GM23338 (cell line): ENCODE data around the gene CMC1. TPM values are rescaled to one million over a fixed set of nuclear protein-coding genes. Genes with fewer than 3 reads are reported as not detected.

ENCODE experiments used
- ATAC-seq: fragments of 200-7000 bp; cut with Tn5 transposase; 3 replicates; pipeline ENCODE4 v1.9.1; 2020
- DNase-seq: peaks from one replicate; pipeline ENCODE4 v3.0.0-alpha.2; 2015; ENCODE audit warnings: low spot score
- H2AFZ ChIP-seq: fragments of 200-600 bp; sonication (generic); 2 replicates; pipeline ENCODE4 v1.8.0; 2016; ENCODE audit warnings: antibody characterized with exemption, mild to moderate bottlenecking, moderate library complexity
- H3F3A ChIP-seq: fragments of 200-600 bp; sonication (generic); replicated peaks from 2 replicates; pipeline ENCODE4 v1.8.0; 2017; ENCODE audit warnings: antibody characterized with exemption, mixed run types, low read depth
- H3K27ac ChIP-seq: fragments of 200-600 bp; sonication (generic); 2 replicates; pipeline ENCODE4 v1.6.1; 2016; ENCODE audit warnings: low read depth
- H3K27me3 ChIP-seq: fragments of 200-600 bp; sonication (generic); 2 replicates; pipeline ENCODE4 v1.8.0; 2016; ENCODE audit warnings: mild to moderate bottlenecking, mixed run types, moderate library complexity; ENCODE audit not compliant: insufficient read depth
- H3K36me3 ChIP-seq: fragments of 200-600 bp; sonication (generic); 2 replicates; pipeline ENCODE4 v1.8.0; 2016; ENCODE audit warnings: mild to moderate bottlenecking; ENCODE audit not compliant: insufficient read depth
- H3K4me1 ChIP-seq: fragments of 200-600 bp; sonication (generic); 2 replicates; pipeline ENCODE4 v1.8.0; 2016; ENCODE audit warnings: mild to moderate bottlenecking, moderate library complexity; ENCODE audit not compliant: insufficient read depth
- H3K4me2 ChIP-seq: fragments of 200-600 bp; sonication (generic); 2 replicates; pipeline ENCODE4 v1.7.1; 2017; ENCODE audit warnings: mixed run types
- H3K4me3 ChIP-seq: fragments of 200-600 bp; sonication (generic); 2 replicates; pipeline ENCODE4 v1.6.1; 2016; ENCODE audit warnings: mixed run types
- H3K79me2 ChIP-seq: fragments of 200-600 bp; sonication (generic); replicated peaks from 2 replicates; pipeline ENCODE4 v1.8.0; 2017; ENCODE audit warnings: mild to moderate bottlenecking; ENCODE audit not compliant: insufficient read depth
- H3K9me2 ChIP-seq: fragments of 200-600 bp; sonication (generic); 2 replicates; pipeline ENCODE4 v1.8.0; 2017; ENCODE audit not compliant: insufficient read depth
- H4K20me1 ChIP-seq: fragments of 200-600 bp; sonication (generic); replicated peaks from 2 replicates; pipeline ENCODE4 v1.8.0; 2017; ENCODE audit warnings: mild to moderate bottlenecking; ENCODE audit not compliant: insufficient read depth
- H3K27ac Mint-ChIP-seq: 2 replicates; pipeline ENCODE4 v1.8.0; 2020; ENCODE audit warnings: inconsistent platforms, mild to moderate bottlenecking, moderate library complexity, mixed read lengths
- H3K27me3 Mint-ChIP-seq: 3 replicates; pipeline ENCODE4 v1.8.0; 2022; ENCODE audit warnings: low read depth, mild to moderate bottlenecking, moderate library complexity, mixed read lengths, inconsistent platforms; ENCODE audit not compliant: insufficient read depth, poor library complexity
- H3K36me3 Mint-ChIP-seq: 3 replicates; pipeline ENCODE4 v1.8.0; 2021; ENCODE audit warnings: low read depth, mild to moderate bottlenecking, inconsistent platforms, moderate library complexity, mixed read lengths
- H3K4me1 Mint-ChIP-seq: 3 replicates; pipeline ENCODE4 v1.8.0; 2020; ENCODE audit warnings: mild to moderate bottlenecking, inconsistent platforms, mixed read lengths
- H3K4me3 Mint-ChIP-seq: 3 replicates; pipeline ENCODE4 v1.8.0; 2021; ENCODE audit warnings: moderate library complexity, mild to moderate bottlenecking, inconsistent platforms, mixed read lengths
- H3K9me3 Mint-ChIP-seq: 3 replicates; pipeline ENCODE4 v1.8.0; 2020; ENCODE audit warnings: moderate library complexity, mild to moderate bottlenecking, inconsistent platforms, mixed read lengths
- CREB1 ChIP-seq: fragments of 250-450 bp; sonication (Bioruptor Pico); IDR thresholded peaks from 2 replicates; pipeline ENCODE4 v1.5.0; 2020; ENCODE audit warnings: low read depth, mild to moderate bottlenecking, moderate library complexity
- CTCF ChIP-seq, 2 experiments: fragments of 200-600 bp in 1 of 2; sonication (generic) in 1 of 2; conservative IDR thresholded peaks; 2 replicates each; pipeline versions ENCODE4 v1.5.1 to v1.6.1; 2016 to 2017; ENCODE audit warnings: antibody characterized with exemption in 2 of 2, low read depth in 2 of 2, mild to moderate bottlenecking in 2 of 2, moderate library complexity in 1 of 2
- ETS1 ChIP-seq: IDR thresholded peaks from 2 replicates; pipeline ENCODE4 v1.6.1; 2016; ENCODE audit warnings: antibody characterized with exemption
- EZH2 ChIP-seq: fragments of 200-600 bp; sonication (generic); IDR thresholded peaks from one replicate; pipeline ENCODE4 v1.8.0; 2017; ENCODE audit warnings: antibody characterized with exemption, mild to moderate bottlenecking, low read depth; ENCODE audit not compliant: unreplicated experiment
- EZH2phosphoT487 ChIP-seq: fragments of 200-600 bp; sonication (generic); IDR thresholded peaks from one replicate; pipeline ENCODE4 v1.8.1; 2018; ENCODE audit warnings: antibody characterized with exemption; ENCODE audit not compliant: unreplicated experiment
- NANOG ChIP-seq: IDR thresholded peaks from 2 replicates; pipeline ENCODE4 v1.6.1; 2016; ENCODE audit warnings: antibody characterized with exemption, borderline replicate concordance
- POLR2AphosphoS5 ChIP-seq: IDR thresholded peaks from 2 replicates; pipeline ENCODE4 v1.6.1; 2016; ENCODE audit warnings: antibody characterized with exemption, low read depth
- REST ChIP-seq: IDR thresholded peaks from one replicate; pipeline ENCODE4 v1.6.1; 2018; ENCODE audit warnings: antibody characterized with exemption; ENCODE audit not compliant: unreplicated experiment
- STAT1 ChIP-seq: IDR thresholded peaks from one replicate; pipeline ENCODE4 v1.6.1; 2016; ENCODE audit warnings: antibody characterized with exemption; ENCODE audit not compliant: unreplicated experiment
- ZNF114 ChIP-seq: fragments of 250-450 bp; sonication (Bioruptor Pico); IDR thresholded peaks from 2 replicates; pipeline ENCODE4 v1.5.0; 2020; ENCODE audit warnings: mild to moderate bottlenecking, moderate library complexity
- ZNF462 ChIP-seq: fragments of 250-450 bp; sonication (Bioruptor Pico); IDR thresholded peaks from 2 replicates; pipeline ENCODE4 v1.5.0; 2020; ENCODE audit warnings: mild to moderate bottlenecking, moderate library complexity
- polyA plus RNA-seq: library from polyadenylated mRNA; unstranded; fragments of >200 nt; fragmentation: Nextera tagmentation; extraction: Ambion mirVana; gene quantifications from 2 replicates; pipeline ENCODE4 v1.2.1, GENCODE V29; 2016
- total RNA-seq: library from RNA; depleted of rRNA; stranded (reverse); fragments of >200 nt; shearing (Covaris generic); gene quantifications from 2 replicates; pipeline ENCODE4 v1.2.3, GENCODE V29; 2014

CMC1 gene
- total and polyA plus RNA-seq, 2 experiments from 2014 or later, result 9.2 to 144 TPM

- H3K27me3 ChIP-seq, result no peaks in the 10 kb centered on the region
- peaks cover 6% of the 10 kb centered on the region; the same call in 2 of the 3 replicates for H3K36me3 Mint-ChIP-seq
- H3K4me1 Mint-ChIP-seq, result no peaks in the 10 kb centered on the region
Measured at GRCh38 chr3:28210968-28211713, 30.3 kb upstream of the CMC1 start.

More at GRCh38 chr3:28210968-28211713, 30.3 kb upstream of the CMC1 start:
- H3K36me3 ChIP-seq, result no peaks in the 10 kb centered on the region
- no peaks in the 10 kb centered on the region for H3K79me2 ChIP-seq
- no peak for DNase-seq
- ATAC-seq, result no peak
- no peak for TF ChIP-seq POLR2AphosphoS5
- no peak for TF ChIP-seq STAT1
- no peak for TF ChIP-seq NANOG
- no peak for TF ChIP-seq ZNF114 (CRISPR knock-in tag)
- no peak for TF ChIP-seq EZH2phosphoT487
- no peak for TF ChIP-seq CTCF (conservative IDR thresholded peaks at IDR 0.05; ENCODE audit: low read depth in 2 of 2)
- no peak for TF ChIP-seq ZNF462 (CRISPR knock-in tag)
- no peak for TF ChIP-seq ETS1
- TF ChIP-seq REST, result no peak
- TF ChIP-seq CREB1, result no peak
- TF ChIP-seq EZH2, result no peak
- H3K9me3 Mint-ChIP-seq, result peaks cover 14% of the 10 kb centered on the region
- no peaks in the 10 kb centered on the region for H3F3A ChIP-seq
- H3K4me3 Mint-ChIP-seq, result no peak overlapping the region
- H3K27ac Mint-ChIP-seq, result no peak overlapping the region
- H3K4me1 ChIP-seq, result no peaks in the 10 kb centered on the region
- no peak overlapping the region for H3K4me3 ChIP-seq
- no peaks in the 10 kb centered on the region for H4K20me1 ChIP-seq
- H2AFZ ChIP-seq, result no peak overlapping the region
- no peak overlapping the region for H3K4me2 ChIP-seq
- H3K9me2 ChIP-seq, result no peaks in the 10 kb centered on the region
- no peak overlapping the region for H3K27ac ChIP-seq
- H3K27me3 Mint-ChIP-seq, result no peaks in the 10 kb centered on the region
